GM12878 (cell line): ENCODE measurements around the gene TSC22D3. TPM values are rescaled to one million over a fixed set of nuclear protein-coding genes. Genes with fewer than 3 reads are reported as not detected.

Experiments
- IKZF1 ChIP-seq: fragments of 450-650 bp; conservative IDR thresholded peaks from 2 replicates; pipeline ENCODE4 v1.6.1; 2017; ENCODE audit warnings: antibody characterized with exemption, mild to moderate bottlenecking
- KAT2A ChIP-seq: conservative IDR thresholded peaks from 2 replicates; pipeline ENCODE4 v1.6.1; 2011; ENCODE audit warnings: low read depth, low read length; ENCODE audit not compliant: control insufficient read depth
- MXI1 ChIP-seq: fragments of 150-350 bp; IDR thresholded peaks from 2 replicates; pipeline ENCODE4 v1.6.1; 2011; ENCODE audit warnings: low read depth, mild to moderate bottlenecking, inconsistent platforms, low read length, improper control_type of control experiment
- ZNF274 ChIP-seq: IDR thresholded peaks from one replicate; pipeline ENCODE4 v1.8.0; 2011; ENCODE audit not compliant: insufficient read length, insufficient read depth
- polyA plus RNA-seq, 11 experiments: library from polyadenylated mRNA; depleted of rRNA in 4 of 11; unstranded in 6 of 11; stranded (reverse) in 5 of 11; fragments of >200 nt; fragmentation: Nextera tagmentation in 4 of 11; fragmentation: Illumina TruSeq in 1 of 11; extraction: Ambion mirVana in 4 of 11; extraction: Trizol in 1 of 11; gene quantifications; 1 replicate in 1 of 11; 2 replicates in 10 of 11; pipeline versions ENCODE4 v1.2.1 to v1.2.3, GENCODE V29; 2011 to 2016; ENCODE audit warnings: inconsistent platforms in 2 of 11, missing spikeins in 2 of 11, low read depth in 1 of 11
- total RNA-seq, 4 experiments: library from RNA; depleted of rRNA in 3 of 4; stranded (reverse); fragments of >200 nt in 3 of 4; fragmentation: Illumina TruSeq in 1 of 4; extraction: Trizol in 1 of 4; gene quantifications; 2 replicates each; pipeline versions ENCODE4 v1.2.1 to v1.2.3, GENCODE V29; 2013 to 2021
- TF ChIP-seq, protein P1 (sequence below): IDR thresholded peaks from 2 replicates; pipeline ENCODE4 v1.6.1; 2011; ENCODE audit warnings: low read depth, low read length, improper control_type of control experiment, borderline replicate concordance
- TF ChIP-seq, protein P2 (sequence below): fragments of 450-650 bp; IDR thresholded peaks from 2 replicates; pipeline ENCODE4 v1.6.1; 2017; ENCODE audit warnings: borderline replicate concordance
- TF ChIP-seq, protein P3 (sequence below): fragments of 450-650 bp; IDR thresholded peaks from 2 replicates; pipeline ENCODE4 v1.6.1; 2016; ENCODE audit warnings: mild to moderate bottlenecking, moderate library complexity, borderline replicate concordance

The TSC22D3 gene
- total and polyA plus RNA-seq, 10 of the 15 experiments (the other 5 are each of a cell fraction or from before 2014, with no cell fraction given): 4.6 to 122 (median 16.1) TPM

DNA sequence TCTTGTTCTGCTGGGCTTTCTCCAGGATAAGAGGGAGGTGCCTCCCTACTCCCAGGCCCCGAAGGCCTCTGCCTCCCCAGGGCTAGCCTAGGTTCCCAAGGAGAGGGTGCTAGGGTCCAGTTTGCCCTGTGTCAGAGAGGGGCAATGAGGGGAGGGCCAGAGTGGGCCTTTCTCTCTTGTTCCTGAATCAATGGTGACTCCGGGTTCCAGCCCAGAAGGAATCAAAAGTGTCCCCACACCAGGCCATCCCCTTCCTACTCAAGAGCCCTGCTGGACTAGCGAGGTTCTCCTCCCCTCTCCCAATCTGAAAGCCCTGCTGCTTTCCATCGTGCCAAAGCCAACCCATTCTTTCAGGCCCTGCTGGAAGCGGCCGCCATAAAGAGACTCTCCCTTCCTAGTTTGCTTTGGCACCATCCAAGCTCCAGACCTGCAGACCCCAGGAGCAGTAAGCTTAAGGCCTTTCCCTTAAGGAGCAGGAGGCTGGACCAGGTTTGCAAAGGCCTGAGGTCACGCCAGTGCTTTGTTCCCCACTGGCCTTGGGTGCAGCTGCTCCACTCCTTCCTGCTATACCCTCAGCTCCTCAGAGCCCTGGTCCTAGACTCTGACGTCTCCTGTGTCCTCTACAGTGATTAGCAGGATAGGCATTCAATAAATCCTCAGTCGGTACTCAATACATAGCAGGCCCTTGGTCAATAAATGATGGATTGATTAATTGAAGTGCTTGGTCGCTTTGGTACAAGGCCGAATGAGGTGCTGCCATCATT, 10.6 kb downstream of the TSC22D3 start (continued):
- TF ChIP-seq KAT2A (no peak), ZNF274 (no peak), MXI1 (no peak), IKZF1 (no peak)
- TF ChIP-seq, protein P1, sequence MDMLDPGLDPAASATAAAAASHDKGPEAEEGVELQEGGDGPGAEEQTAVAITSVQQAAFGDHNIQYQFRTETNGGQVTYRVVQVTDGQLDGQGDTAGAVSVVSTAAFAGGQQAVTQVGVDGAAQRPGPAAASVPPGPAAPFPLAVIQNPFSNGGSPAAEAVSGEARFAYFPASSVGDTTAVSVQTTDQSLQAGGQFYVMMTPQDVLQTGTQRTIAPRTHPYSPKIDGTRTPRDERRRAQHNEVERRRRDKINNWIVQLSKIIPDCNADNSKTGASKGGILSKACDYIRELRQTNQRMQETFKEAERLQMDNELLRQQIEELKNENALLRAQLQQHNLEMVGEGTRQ: no peak
- TF ChIP-seq, protein P2, sequence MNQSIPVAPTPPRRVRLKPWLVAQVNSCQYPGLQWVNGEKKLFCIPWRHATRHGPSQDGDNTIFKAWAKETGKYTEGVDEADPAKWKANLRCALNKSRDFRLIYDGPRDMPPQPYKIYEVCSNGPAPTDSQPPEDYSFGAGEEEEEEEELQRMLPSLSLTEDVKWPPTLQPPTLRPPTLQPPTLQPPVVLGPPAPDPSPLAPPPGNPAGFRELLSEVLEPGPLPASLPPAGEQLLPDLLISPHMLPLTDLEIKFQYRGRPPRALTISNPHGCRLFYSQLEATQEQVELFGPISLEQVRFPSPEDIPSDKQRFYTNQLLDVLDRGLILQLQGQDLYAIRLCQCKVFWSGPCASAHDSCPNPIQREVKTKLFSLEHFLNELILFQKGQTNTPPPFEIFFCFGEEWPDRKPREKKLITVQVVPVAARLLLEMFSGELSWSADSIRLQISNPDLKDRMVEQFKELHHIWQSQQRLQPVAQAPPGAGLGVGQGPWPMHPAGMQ: no peak
- TF ChIP-seq, protein P3, sequence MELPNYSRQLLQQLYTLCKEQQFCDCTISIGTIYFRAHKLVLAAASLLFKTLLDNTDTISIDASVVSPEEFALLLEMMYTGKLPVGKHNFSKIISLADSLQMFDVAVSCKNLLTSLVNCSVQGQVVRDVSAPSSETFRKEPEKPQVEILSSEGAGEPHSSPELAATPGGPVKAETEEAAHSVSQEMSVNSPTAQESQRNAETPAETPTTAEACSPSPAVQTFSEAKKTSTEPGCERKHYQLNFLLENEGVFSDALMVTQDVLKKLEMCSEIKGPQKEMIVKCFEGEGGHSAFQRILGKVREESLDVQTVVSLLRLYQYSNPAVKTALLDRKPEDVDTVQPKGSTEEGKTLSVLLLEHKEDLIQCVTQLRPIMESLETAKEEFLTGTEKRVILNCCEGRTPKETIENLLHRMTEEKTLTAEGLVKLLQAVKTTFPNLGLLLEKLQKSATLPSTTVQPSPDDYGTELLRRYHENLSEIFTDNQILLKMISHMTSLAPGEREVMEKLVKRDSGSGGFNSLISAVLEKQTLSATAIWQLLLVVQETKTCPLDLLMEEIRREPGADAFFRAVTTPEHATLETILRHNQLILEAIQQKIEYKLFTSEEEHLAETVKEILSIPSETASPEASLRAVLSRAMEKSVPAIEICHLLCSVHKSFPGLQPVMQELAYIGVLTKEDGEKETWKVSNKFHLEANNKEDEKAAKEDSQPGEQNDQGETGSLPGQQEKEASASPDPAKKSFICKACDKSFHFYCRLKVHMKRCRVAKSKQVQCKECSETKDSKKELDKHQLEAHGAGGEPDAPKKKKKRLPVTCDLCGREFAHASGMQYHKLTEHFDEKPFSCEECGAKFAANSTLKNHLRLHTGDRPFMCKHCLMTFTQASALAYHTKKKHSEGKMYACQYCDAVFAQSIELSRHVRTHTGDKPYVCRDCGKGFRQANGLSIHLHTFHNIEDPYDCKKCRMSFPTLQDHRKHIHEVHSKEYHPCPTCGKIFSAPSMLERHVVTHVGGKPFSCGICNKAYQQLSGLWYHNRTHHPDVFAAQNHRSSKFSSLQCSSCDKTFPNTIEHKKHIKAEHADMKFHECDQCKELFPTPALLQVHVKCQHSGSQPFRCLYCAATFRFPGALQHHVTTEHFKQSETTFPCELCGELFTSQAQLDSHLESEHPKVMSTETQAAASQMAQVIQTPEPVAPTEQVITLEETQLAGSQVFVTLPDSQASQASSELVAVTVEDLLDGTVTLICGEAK: no peak
